AG10803 (cell line): ENCODE measurements around the gene ARAP3.
A peak's percentile ranks its signal among the peaks of the same experiment; 100 is the strongest.

Experiments used
- DNase-seq: peaks from one replicate; pipeline ENCODE4 v3.0.0; 2010; ENCODE audit warnings: low read depth
- H3K4me3 ChIP-seq: 2 replicates; pipeline ENCODE4 v1.5.1; 2011; ENCODE audit warnings: mild to moderate bottlenecking, low read length, control low read depth
- CTCF ChIP-seq: conservative IDR thresholded peaks from 2 replicates; pipeline ENCODE4 v1.5.1; 2011; ENCODE audit warnings: mild to moderate bottlenecking, low read length, control low read depth, inconsistent platforms

The ARAP3 gene

GRCh38 chr5:141691867-141692532, 10.0 kb upstream of the ARAP3 start:
- H3K4me3 ChIP-seq: peak overlapping the region; percentile 56
- peak; percentile 84 for TF ChIP-seq CTCF
- peak; percentile 63 for DNase-seq

GRCh38 chr5:141691286-141691866, 9.3 kb upstream of the ARAP3 start:
- DNase-seq: no peak
- TF ChIP-seq CTCF: no peak
- no peak overlapping the region for H3K4me3 ChIP-seq

GRCh38 chr5:141686648-141687416, 4.8 kb upstream of the ARAP3 start:
- no peak overlapping the region for H3K4me3 ChIP-seq
- DNase-seq: no peak
- TF ChIP-seq CTCF: no peak

GRCh38 chr5:141685591-141685990, 3.6 kb upstream of the ARAP3 start:
- TF ChIP-seq CTCF: no peak
- no peak for DNase-seq
- no peak overlapping the region for H3K4me3 ChIP-seq

GRCh38 chr5:141683596-141684141, 1.6 kb upstream of the ARAP3 start:
- H3K4me3 ChIP-seq: no peak overlapping the region
- TF ChIP-seq CTCF: no peak
- DNase-seq: no peak

GRCh38 chr5:141681295-141681694, 735 bp downstream of the ARAP3 start:
- DNase-seq: no peak
- peak overlapping the region; percentile 59 for H3K4me3 ChIP-seq
- no peak for TF ChIP-seq CTCF

GRCh38 chr5:141680751-141681201, 1.3 kb downstream of the ARAP3 start:
- no peak for DNase-seq
- H3K4me3 ChIP-seq: no peak overlapping the region
- no peak for TF ChIP-seq CTCF
